RWPE2 (cell line): ENCODE measurements around the gene GGN.
A peak's percentile ranks its signal among the peaks of the same experiment; 100 is the strongest.
"Not testable (repeated sequence)": the region's sequence is repeated elsewhere in the genome, so short reads cannot be mapped to it uniquely, and the experiment has no call there.

ENCODE experiments used
- ATAC-seq: fragments of 200-7000 bp; cut with Tn5 transposase; 3 replicates; pipeline ENCODE4 v1.9.1; 2021; ENCODE audit warnings: low read depth
- DNase-seq: peaks from one replicate; pipeline ENCODE4 v3.0.0-alpha.2; 2020; ENCODE audit warnings: low spot score
- H3K27ac ChIP-seq: fragments of 450-650 bp; 2 replicates; pipeline ENCODE4 v1.5.1; 2017; ENCODE audit warnings: mild to moderate bottlenecking; ENCODE audit not compliant: poor library complexity, severe bottlenecking
- H3K27me3 ChIP-seq: fragments of 250-450 bp; sonication (Bioruptor Pico); 2 replicates; pipeline ENCODE4 v1.5.1; 2021; ENCODE audit warnings: mild to moderate bottlenecking, moderate library complexity; ENCODE audit not compliant: insufficient read depth, poor library complexity, severe bottlenecking
- H3K36me3 ChIP-seq: fragments of 250-450 bp; sonication (Bioruptor Pico); 2 replicates; pipeline ENCODE4 v1.5.1; 2020; ENCODE audit warnings: low read depth, mild to moderate bottlenecking, moderate library complexity
- H3K4me1 ChIP-seq: fragments of 250-450 bp; sonication (Bioruptor Pico); 2 replicates; pipeline ENCODE4 v1.5.1; 2021; ENCODE audit warnings: mild to moderate bottlenecking, moderate library complexity; ENCODE audit not compliant: insufficient read depth, poor library complexity, severe bottlenecking
- H3K4me3 ChIP-seq: fragments of 250-450 bp; sonication (Bioruptor Pico); 2 replicates; pipeline ENCODE4 v1.5.1; 2021; ENCODE audit warnings: mild to moderate bottlenecking, moderate library complexity; ENCODE audit not compliant: severe bottlenecking
- H3K9me3 ChIP-seq: fragments of 250-450 bp; sonication (Bioruptor Pico); 2 replicates; pipeline ENCODE4 v1.5.1; 2021; ENCODE audit warnings: mild to moderate bottlenecking, moderate library complexity; ENCODE audit not compliant: severe bottlenecking
- CTCF ChIP-seq: fragments of 450-650 bp; IDR thresholded peaks from one replicate; pipeline ENCODE4 v1.5.1; 2017; ENCODE audit warnings: mild to moderate bottlenecking, moderate library complexity; ENCODE audit not compliant: poor library complexity, severe bottlenecking

GGN gene

GRCh38 chr19:38351865-38352395 is 35.9 kb downstream of the GGN start:
- H3K4me3 ChIP-seq, result no peak overlapping the region
- no peaks in the 10 kb centered on the region for H3K36me3 ChIP-seq
- TF ChIP-seq CTCF, result no peak
- no peaks in the 10 kb centered on the region for H3K9me3 ChIP-seq
- DNase-seq, result peak; percentile 36
- no peaks in the 10 kb centered on the region for H3K27me3 ChIP-seq
- ATAC-seq, result no peak; the same call in 2 of the 3 replicates
- H3K27ac ChIP-seq, result no peak overlapping the region
- H3K4me1 ChIP-seq, result no peaks in the 10 kb centered on the region

- Histone ChIP-seq H3K4me1 (no peaks in the 10 kb centered on the region), H3K27me3 (no peaks in the 10 kb centered on the region), H3K36me3 (no peaks in the 10 kb centered on the region), H3K9me3 (no peaks in the 10 kb centered on the region), H3K27ac (no peak overlapping the region), H3K4me3 (no peak overlapping the region)
- TF ChIP-seq CTCF, result no peak
- ATAC-seq, result no peak
- DNase-seq, result no peak
Measured at GRCh38 chr19:38350883-38351282, 37.0 kb downstream of the GGN start.

- ATAC-seq (no peak), DNase-seq (no peak)
- H3K9me3 ChIP-seq, result no peaks in the 10 kb centered on the region
- H3K4me3 ChIP-seq, result no peak overlapping the region
- H3K27me3 ChIP-seq, result no peaks in the 10 kb centered on the region
- TF ChIP-seq CTCF, result no peak
- no peak overlapping the region for H3K27ac ChIP-seq
- no peaks in the 10 kb centered on the region for H3K36me3 ChIP-seq
- H3K4me1 ChIP-seq, result no peaks in the 10 kb centered on the region
Measured at GRCh38 chr19:38346837-38347236, 41.0 kb downstream of the GGN start.

GRCh38 chr19:38340927-38341326 is 46.9 kb downstream of the GGN start:
- no peak overlapping the region for H3K27ac ChIP-seq
- ATAC-seq (no peak), DNase-seq (no peak)
- TF ChIP-seq CTCF, result no peak
- H3K4me3 ChIP-seq, result no peak overlapping the region
- no peaks in the 10 kb centered on the region for H3K4me1 ChIP-seq
- no peaks in the 10 kb centered on the region for H3K27me3 ChIP-seq
- no peaks in the 10 kb centered on the region for H3K36me3 ChIP-seq
- H3K9me3 ChIP-seq, result no peaks in the 10 kb centered on the region

GRCh38 chr19:38339011-38339410 is 48.8 kb downstream of the GGN start:
- not testable (repeated sequence) for H3K36me3 ChIP-seq, H3K4me3 ChIP-seq, ATAC-seq, DNase-seq, H3K4me1 ChIP-seq, H3K27me3 ChIP-seq, H3K9me3 ChIP-seq, H3K27ac ChIP-seq

- no peak for TF ChIP-seq CTCF
- no peaks in the 10 kb centered on the region for H3K36me3 ChIP-seq
- H3K27me3 ChIP-seq, result no peaks in the 10 kb centered on the region
- H3K4me1 ChIP-seq, result no peaks in the 10 kb centered on the region
- peak overlapping the region; percentile 46 for H3K4me3 ChIP-seq
- no peak for DNase-seq
- peak overlapping the region; percentile 61 for H3K27ac ChIP-seq
- ATAC-seq, result no peak
- H3K9me3 ChIP-seq, result no peaks in the 10 kb centered on the region
Measured at GRCh38 chr19:38337360-38337653, 50.5 kb downstream of the GGN start.
